Activated CD4-positive, alpha-beta T cell treated with anti-CD3 and anti-CD28 coated beads, Interleukin-10, Interleukin-2, amounts not matched to agents 100 ng/mL and 50 ng/mL, durations not matched to agents 16 hours and 8 hours (primary cell): ENCODE results near the gene POLDIP3.
"Not testable (repeated sequence)": the region's sequence is repeated elsewhere in the genome, so short reads cannot be mapped to it uniquely, and the experiment has no call there.

Experiments used
- DNase-seq: peaks from one replicate; pipeline ENCODE4 v3.0.0-alpha.2; 2020

Gene POLDIP3

DNA sequence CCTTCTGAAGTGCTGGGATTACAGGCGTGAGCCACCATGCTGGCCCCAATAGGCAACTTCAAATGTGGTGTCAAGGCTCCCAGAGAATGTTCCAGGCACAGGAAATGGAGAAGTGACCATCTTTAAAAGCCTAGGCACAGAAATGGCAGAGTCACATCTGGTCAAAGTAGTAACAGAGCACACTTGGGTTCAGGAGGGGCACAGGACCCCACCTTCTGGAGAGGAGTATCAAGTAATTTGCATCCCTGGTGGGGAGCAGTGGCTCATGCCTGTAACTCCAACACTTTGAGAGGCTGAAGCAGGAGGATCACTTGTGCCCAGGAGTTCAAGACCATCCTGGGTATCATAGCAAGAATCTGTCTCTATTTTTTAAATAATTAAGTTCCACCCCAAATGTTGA, 31.7 kb downstream of the POLDIP3 start:
- DNase-seq: no peak

DNA sequence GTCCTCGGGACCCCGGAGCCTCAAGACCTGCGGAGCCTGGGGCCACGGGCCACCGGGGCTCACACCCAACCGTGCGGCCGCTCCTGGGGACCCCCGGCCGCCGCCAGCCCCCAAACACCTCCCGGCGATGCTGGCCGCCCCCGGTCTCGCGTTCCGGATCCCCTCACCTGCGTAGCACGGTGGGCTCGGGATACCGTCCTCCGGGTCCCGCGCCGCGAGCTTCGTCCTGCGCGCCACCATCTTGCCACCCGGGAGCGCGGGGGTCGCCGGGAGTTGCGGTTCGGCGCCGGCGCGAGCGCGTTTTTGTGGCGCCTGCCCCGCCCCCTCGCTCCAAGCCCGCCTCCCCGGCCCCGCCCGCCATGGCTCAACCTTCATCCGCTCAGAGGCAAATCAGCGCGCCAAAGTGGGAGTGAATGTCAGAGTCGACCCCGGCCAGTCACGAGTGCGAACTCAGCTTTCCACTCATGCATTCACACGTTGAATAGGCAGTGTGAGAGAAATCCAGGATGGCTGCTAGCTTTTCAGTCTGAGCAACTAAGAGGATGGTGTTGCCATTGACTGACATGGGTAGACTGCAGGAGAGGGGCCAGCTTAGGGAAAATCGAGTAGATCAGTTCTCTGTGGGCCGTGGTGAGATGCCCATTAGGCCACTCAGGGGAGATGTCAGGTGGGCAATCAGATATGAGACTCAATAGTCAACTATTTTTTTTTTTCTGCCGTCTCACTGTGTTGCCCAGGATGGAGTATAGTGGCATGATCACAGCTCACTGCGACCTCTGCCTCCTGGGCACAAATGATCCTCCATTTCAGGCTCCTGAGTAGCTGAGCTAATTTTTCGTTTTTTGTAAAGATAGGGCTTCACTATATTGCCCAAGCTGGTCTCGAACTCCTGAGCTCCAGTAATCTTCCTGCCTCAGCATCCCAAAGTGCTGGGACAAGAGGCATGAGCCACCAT, 32.6 kb downstream of the POLDIP3 start:
- peak; percentile 88 for DNase-seq

- DNase-seq: not testable (repeated sequence)
Observed at GRCh38 chr22:42581194-42581761, 33.4 kb downstream of the POLDIP3 start.

DNA sequence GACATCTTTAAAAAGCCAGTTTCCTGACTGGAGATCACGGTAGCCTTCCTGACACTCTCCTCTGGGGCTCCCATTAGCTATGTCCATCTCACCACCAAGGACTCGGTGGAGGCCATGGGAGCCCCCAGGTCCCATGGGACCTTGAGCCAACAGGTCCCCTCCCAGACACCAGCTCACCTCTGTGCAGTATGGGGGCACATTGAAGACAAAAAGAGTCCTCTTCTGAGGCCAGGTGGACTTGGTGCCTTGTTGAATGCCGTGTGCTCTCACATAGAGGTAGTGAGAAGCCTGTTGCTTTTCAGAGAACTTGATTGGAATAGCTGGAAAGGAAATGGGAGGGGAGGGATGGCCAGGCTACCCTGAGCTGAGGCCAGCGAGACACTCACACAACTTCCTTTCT, 34.6 kb downstream of the POLDIP3 start:
- DNase-seq: not testable (repeated sequence)

GRCh38 chr22:42577623-42578240, 37.0 kb downstream of the POLDIP3 start:
- no peak for DNase-seq

DNA sequence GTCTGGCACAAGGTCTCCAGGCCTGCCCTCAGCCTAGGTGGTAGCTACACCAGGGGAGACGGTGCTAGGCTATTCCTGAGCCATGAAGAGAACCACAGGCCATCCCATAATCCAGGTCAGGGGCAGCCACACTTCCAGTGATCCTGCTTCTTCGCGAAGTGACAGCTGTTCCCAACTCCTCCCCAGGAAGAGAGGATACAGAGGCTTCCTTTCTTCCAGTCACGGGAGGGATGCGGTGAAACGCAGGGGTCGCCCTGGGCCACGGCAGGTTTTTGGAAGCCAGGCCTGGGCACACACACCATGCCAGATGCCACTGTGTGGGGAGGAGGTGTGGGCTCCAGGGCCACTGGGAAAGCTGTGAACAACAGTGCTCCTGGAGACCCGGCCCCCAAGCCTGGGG, 37.5 kb downstream of the POLDIP3 start:
- DNase-seq: not testable (repeated sequence)

DNA sequence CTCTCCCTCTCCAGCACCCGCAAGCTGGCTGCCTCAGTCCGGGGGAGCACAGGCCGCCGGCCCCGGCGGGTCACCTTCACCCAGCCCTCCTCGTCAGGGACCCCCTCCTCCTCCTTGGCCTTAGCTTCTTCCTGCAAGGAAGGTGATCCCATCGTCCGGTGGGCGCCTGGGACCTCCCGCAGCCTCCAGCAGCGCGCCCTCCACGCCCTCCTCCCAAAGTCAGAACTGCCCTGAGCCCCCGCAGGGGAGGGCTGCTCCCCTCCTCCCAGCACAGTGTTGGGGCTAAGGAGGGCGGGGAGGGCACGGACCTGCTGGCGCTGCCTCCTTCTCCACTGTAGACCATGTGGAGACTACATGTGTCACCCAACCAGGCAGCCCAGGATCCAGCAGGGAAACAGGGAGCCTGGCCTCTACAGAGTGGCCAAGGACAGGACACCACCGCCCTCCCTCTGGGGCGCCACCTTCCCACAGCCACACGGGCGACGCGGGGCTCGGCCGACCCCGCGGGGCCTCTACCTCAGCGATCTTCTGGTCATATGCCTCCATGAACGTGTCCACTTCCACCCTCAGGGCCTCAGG, 38.6 kb downstream of the POLDIP3 start:
- not testable (repeated sequence) for DNase-seq

DNA sequence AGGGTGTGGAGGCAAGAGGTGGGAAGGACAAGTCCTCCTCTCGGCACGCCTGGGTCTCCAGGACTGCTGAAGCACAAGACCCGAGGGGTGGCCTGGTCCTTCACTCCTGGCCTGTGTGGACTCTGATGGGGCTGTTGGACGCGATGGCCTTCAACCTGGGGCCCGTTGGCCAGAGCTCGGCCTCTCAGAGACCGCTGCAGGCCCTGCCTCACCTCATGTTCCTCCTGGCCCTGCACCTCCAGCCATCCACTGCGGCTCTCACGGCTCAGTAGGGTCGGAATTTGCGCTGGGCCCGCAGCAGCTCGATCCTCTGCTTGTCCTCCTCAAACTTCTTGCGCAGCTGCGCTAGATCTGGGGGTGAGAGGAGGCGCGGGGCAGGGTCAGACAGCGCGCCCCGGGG, 40.2 kb downstream of the POLDIP3 start:
- not testable (repeated sequence) for DNase-seq

GRCh38 chr22:42574046-42574445, 40.6 kb downstream of the POLDIP3 start:
- DNase-seq: not testable (repeated sequence)

GRCh38 chr22:42571068-42571467, 43.6 kb downstream of the POLDIP3 start:
- DNase-seq: not testable (repeated sequence)

DNA sequence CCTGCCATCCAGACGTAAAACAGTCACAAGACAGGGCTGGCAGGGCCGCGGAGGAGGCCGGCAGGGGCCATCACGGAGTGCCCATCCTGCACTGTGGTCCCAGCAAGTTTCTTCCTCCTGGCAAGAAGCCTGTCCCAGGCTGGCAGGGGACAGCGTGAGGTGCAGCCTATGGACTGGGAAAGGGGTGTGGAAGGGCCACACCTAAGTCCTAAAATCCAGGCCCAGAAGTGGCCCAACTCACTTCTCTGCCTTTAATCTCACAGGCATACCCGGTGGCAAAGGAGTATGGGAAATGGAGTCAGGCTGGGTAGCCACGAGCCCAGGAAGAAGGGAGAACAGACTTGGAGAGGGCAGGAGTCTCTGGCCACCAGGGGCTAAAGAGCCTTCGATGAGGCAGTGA, 44.1 kb downstream of the POLDIP3 start:
- not testable (repeated sequence) for DNase-seq

DNA sequence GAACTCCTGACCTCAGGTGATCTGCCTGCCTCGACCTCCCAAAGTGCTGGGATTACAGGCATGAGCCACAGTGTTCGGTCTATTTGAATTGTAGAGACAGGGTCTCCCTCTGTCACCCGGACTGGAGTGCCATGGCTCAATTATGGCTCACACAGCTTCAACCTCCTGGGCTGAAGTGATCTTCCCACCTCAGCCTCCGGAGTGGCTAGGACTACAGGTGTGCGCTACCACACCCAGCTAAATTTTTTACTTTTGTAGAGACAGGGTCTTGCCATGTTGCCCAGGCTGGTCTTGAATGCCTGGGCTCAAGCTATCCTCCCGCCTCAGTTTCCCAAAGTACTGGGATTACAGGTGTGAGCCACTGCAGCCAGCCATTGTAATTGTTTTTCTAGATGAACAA, 46.7 kb downstream of the POLDIP3 start:
- DNase-seq: not testable (repeated sequence)

DNA sequence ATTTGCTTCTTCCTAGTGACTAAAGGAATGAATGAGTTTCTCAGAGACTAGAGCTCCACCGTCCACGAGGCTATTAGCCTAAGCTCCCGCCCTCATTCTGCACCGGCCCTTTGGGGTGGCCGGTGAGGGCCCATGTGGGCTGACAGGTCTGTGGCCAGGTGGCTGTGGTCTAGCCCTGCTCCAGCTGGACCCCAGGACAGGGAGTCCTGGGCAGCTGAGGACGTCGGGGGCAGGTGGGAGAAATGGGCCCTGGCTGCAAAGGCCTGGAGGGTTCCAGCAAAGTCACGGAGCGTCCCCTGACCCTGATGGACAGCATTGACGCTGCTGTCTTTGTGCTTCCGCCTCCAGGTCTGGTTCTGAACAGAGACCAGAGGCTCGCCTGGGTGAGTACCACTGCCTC, 48.7 kb downstream of the POLDIP3 start:
- DNase-seq: no peak

DNA sequence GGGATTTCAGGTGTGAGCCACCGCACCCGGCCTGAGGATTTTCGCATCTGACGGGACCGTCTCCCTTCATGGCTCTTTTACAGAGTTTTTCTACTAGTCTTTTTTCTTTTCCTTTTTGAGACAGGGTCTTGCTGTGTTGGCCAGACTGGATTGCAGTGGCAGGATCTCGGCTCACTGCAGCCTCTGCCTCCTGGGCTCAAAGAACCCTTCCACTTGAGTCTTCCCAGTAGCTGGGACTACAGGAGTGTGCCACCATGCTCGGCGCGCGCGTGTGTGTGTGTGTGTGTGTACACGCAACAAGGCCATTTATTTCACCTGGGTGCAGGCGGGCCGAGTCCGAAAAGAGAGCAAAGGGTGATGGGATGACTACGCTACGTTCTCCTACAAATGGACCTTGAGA, 50.0 kb downstream of the POLDIP3 start:
- DNase-seq: no peak

DNA sequence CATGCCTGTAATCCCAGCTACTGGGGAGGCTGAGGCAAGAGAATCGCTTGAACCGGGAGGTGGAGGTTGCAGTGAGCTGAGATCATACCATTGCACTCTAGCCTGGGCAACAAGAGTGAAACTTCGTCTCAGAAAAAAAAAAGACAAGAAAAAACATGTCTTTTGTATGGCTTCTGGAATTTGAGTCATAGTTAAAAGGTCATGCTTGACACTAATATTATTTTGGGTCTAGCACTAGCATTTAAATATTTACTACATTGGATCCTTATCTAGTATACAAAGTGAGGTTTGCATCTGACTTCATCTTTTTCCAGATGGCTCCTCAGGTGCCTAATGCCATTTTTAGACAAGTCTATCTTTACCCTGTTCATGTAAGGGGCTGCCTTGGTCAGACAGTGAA, 50.7 kb downstream of the POLDIP3 start:
- not testable (repeated sequence) for DNase-seq

GRCh38 chr22:42562684-42563083, 52.0 kb downstream of the POLDIP3 start:
- DNase-seq: no peak

- no peak for DNase-seq
Observed at GRCh38 chr22:42562279-42562678, 52.4 kb downstream of the POLDIP3 start.

GRCh38 chr22:42561856-42562255, 52.8 kb downstream of the POLDIP3 start:
- DNase-seq: no peak

GRCh38 chr22:42560781-42561180, 53.9 kb downstream of the POLDIP3 start:
- DNase-seq: no peak

GRCh38 chr22:42560381-42560780, 54.3 kb downstream of the POLDIP3 start:
- DNase-seq: no peak

DNA sequence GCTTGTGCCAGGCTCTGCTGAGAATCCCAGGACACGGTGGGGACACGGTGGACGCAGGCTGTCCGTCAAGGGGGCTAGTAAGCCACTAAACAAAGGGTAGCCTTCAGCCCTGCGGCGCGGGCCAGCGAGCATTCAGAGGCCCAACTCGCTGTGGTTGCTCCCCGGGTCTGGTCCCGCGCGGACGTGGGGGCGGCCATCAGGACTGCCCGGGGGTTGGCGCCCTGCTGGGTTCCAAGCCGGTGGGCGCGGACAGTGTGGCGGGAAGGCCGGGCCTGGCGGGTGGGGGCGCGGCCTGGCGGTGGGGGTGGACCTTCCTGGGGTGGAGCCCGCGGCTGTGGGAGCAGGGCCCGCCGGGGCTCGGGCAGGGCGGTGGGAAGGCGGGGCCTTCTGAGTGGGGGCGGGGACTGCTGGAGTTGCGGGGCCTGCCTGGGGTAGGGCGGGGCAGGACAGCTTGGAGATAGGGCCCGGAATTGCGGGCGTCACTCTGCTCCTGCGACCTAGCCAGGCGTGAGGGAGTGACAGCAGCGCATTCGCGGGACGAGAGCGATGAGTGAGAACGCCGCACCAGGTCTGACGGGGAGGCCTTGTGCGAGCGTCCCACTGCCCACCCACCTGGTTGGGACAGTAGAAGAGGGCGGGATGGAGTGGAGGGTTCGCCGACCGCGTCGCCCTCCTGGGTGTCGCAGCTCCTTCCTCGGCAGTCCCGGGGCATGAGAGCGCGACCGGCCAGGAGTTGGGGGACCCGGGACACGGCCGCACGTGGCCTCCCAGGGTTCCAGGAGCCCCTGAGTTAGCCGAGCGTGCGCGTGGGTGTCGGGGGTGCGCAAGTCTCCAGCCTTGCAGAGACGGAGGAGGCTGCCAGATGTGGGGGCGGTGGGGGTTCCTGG, 61.0 kb downstream of the POLDIP3 start, which contains the start of gene SERHL2:
SERHL2 (plus strand) TSS at position 482 of the 887 bp plus-strand sequence; CDS start at position 547, 65 bp downstream.
- peak; percentile 84 for DNase-seq

GRCh38 chr22:42552294-42552647, 62.4 kb downstream of the POLDIP3 start:
- not testable (repeated sequence) for DNase-seq
